Measurements from ENCODE around the gene SPATA46. TPM values are rescaled to one million over a fixed set of nuclear protein-coding genes. Genes with fewer than 3 reads are reported as not detected.

SPATA46 gene
- polyA plus RNA-seq, 1 of the 3 experiments (the other 2 are of a cell fraction), result not detected

GRCh38 chr1:162364498-162364897 lies 12.2 kb downstream of the SPATA46 start (continued):
- TF ChIP-seq, protein P1, sequence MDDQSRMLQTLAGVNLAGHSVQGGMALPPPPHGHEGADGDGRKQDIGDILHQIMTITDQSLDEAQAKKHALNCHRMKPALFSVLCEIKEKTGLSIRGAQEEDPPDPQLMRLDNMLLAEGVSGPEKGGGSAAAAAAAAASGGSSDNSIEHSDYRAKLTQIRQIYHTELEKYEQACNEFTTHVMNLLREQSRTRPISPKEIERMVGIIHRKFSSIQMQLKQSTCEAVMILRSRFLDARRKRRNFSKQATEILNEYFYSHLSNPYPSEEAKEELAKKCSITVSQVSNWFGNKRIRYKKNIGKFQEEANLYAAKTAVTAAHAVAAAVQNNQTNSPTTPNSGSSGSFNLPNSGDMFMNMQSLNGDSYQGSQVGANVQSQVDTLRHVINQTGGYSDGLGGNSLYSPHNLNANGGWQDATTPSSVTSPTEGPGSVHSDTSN (IDR thresholded peaks at IDR 0.05), result no peak
- TF ChIP-seq RFX5 (IDR thresholded peaks at IDR 0.05; ENCODE audit: low read length), result no peak

- no peaks in the 10 kb centered on the region for H3K79me2 ChIP-seq (ENCODE audit: insufficient read depth)
- no peaks in the 10 kb centered on the region for H3K36me3 ChIP-seq (replicated peaks in 1 of 2; ENCODE audit: control insufficient read depth in 1 of 2, insufficient read depth in 2 of 2, low read length in 1 of 2)
- no peaks in the 10 kb centered on the region for H3F3A ChIP-seq (replicated peaks; ENCODE audit: insufficient read depth)
- no peaks in the 10 kb centered on the region for H4K20me1 ChIP-seq (ENCODE audit: insufficient read depth)
- peaks cover 0 to 2% of the 10 kb centered on the region in 2 experiments; a peak in 1 of 4 replicates for H3K4me1 ChIP-seq (ENCODE audit: control insufficient read depth in 1 of 2, insufficient read depth in 2 of 2, low read depth in 1 of 2, low read length in 1 of 2)
- no peaks in the 10 kb centered on the region for H3K9me3 ChIP-seq
- WGBS (ENCODE audit: low lambda C conversion rate), result 41% methylated on average over 3 of the region's 3 CpGs
- DNase-seq, result no peak
- no peak overlapping the region for H3K9ac ChIP-seq
- POLR2A ChIA-PET, result no interaction called here
- no peak overlapping the region for H3K4me3 ChIP-seq (ENCODE audit: low read depth in 2 of 2, low read length in 1 of 2)
- no peak overlapping the region for H3K4me2 ChIP-seq
- no peaks in the 10 kb centered on the region for H3K9me2 ChIP-seq
- H3K27ac ChIP-seq (ENCODE audit: low read depth in 2 of 2, low read length in 1 of 2), result no peak overlapping the region
- no peak overlapping the region for H2AFZ ChIP-seq (ENCODE audit: low read depth)
- TF ChIP-seq NRF1 (IDR thresholded peaks at IDR 0.05; ENCODE audit: low read depth, low read length), result no peak
- TF ChIP-seq, protein P2, sequence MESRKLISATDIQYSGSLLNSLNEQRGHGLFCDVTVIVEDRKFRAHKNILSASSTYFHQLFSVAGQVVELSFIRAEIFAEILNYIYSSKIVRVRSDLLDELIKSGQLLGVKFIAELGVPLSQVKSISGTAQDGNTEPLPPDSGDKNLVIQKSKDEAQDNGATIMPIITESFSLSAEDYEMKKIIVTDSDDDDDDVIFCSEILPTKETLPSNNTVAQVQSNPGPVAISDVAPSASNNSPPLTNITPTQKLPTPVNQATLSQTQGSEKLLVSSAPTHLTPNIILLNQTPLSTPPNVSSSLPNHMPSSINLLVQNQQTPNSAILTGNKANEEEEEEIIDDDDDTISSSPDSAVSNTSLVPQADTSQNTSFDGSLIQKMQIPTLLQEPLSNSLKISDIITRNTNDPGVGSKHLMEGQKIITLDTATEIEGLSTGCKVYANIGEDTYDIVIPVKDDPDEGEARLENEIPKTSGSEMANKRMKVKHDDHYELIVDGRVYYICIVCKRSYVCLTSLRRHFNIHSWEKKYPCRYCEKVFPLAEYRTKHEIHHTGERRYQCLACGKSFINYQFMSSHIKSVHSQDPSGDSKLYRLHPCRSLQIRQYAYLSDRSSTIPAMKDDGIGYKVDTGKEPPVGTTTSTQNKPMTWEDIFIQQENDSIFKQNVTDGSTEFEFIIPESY (IDR thresholded peaks at IDR 0.05; ENCODE audit: borderline replicate concordance, low read depth), result no peak
- no peak for TF ChIP-seq USF1 (IDR thresholded peaks at IDR 0.05; ENCODE audit: borderline replicate concordance, low read depth)
- TF ChIP-seq, protein P3, sequence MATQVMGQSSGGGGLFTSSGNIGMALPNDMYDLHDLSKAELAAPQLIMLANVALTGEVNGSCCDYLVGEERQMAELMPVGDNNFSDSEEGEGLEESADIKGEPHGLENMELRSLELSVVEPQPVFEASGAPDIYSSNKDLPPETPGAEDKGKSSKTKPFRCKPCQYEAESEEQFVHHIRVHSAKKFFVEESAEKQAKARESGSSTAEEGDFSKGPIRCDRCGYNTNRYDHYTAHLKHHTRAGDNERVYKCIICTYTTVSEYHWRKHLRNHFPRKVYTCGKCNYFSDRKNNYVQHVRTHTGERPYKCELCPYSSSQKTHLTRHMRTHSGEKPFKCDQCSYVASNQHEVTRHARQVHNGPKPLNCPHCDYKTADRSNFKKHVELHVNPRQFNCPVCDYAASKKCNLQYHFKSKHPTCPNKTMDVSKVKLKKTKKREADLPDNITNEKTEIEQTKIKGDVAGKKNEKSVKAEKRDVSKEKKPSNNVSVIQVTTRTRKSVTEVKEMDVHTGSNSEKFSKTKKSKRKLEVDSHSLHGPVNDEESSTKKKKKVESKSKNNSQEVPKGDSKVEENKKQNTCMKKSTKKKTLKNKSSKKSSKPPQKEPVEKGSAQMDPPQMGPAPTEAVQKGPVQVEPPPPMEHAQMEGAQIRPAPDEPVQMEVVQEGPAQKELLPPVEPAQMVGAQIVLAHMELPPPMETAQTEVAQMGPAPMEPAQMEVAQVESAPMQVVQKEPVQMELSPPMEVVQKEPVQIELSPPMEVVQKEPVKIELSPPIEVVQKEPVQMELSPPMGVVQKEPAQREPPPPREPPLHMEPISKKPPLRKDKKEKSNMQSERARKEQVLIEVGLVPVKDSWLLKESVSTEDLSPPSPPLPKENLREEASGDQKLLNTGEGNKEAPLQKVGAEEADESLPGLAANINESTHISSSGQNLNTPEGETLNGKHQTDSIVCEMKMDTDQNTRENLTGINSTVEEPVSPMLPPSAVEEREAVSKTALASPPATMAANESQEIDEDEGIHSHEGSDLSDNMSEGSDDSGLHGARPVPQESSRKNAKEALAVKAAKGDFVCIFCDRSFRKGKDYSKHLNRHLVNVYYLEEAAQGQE (IDR thresholded peaks at IDR 0.05; ENCODE audit: low read depth, low read length), result no peak
- no peaks in the 10 kb centered on the region for H3K27me3 ChIP-seq (ENCODE audit: insufficient read depth)
- CTCF ChIA-PET, result interaction anchor here (1.0 kb wide), 1 partner anchor 28 kb away, joined by 4 read pairs; no protein-coding TSS in a partner anchor
These were observed 12.8 kb downstream of the SPATA46 start for GRCh38 chr1:162363823-162364222.
